ENCODE data around the gene MEIKIN.

Gene MEIKIN

GRCh38 chr5:131814990-131815389 is 130.5 kb downstream of the MEIKIN start:
- TF ChIP-seq RAD21 (IDR thresholded peaks at IDR 0.05; ENCODE audit: low read depth): no peak
- no peak for TF ChIP-seq TCF12 (IDR thresholded peaks at IDR 0.05; ENCODE audit: low read depth)
- TF ChIP-seq, protein P1, sequence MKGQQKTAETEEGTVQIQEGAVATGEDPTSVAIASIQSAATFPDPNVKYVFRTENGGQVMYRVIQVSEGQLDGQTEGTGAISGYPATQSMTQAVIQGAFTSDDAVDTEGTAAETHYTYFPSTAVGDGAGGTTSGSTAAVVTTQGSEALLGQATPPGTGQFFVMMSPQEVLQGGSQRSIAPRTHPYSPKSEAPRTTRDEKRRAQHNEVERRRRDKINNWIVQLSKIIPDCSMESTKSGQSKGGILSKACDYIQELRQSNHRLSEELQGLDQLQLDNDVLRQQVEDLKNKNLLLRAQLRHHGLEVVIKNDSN (IDR thresholded peaks at IDR 0.05): no peak
- no peak for TF ChIP-seq FOXM1 (IDR thresholded peaks at IDR 0.05; ENCODE audit: borderline replicate concordance, low read depth)
- TF ChIP-seq CREB1 (IDR thresholded peaks at IDR 0.05; ENCODE audit: low read depth): no peak
- no peak for TF ChIP-seq EP300 (IDR thresholded peaks at IDR 0.05; ENCODE audit: borderline replicate concordance)
- peak; percentile 96 for TF ChIP-seq TEAD4 (IDR thresholded peaks at IDR 0.05)
- TF ChIP-seq, protein P2, sequence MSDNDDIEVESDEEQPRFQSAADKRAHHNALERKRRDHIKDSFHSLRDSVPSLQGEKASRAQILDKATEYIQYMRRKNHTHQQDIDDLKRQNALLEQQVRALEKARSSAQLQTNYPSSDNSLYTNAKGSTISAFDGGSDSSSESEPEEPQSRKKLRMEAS (IDR thresholded peaks at IDR 0.05): 0 out of 2 replicates have a peak, but pooled peaks have one; percentile 15
- no peak for TF ChIP-seq NFIC (IDR thresholded peaks at IDR 0.05)
- TF ChIP-seq TAF1 (IDR thresholded peaks at IDR 0.05; ENCODE audit: low read depth): no peak
- no peak for TF ChIP-seq YY1 (IDR thresholded peaks at IDR 0.05; ENCODE audit: low read depth)
- no peak for TF ChIP-seq EGR1 (IDR thresholded peaks at IDR 0.05)
- TF ChIP-seq ZBTB7A (IDR thresholded peaks at IDR 0.05; ENCODE audit: low read depth): no peak
- TF ChIP-seq REST (IDR thresholded peaks at IDR 0.05; ENCODE audit: low read depth): no peak
- TF ChIP-seq CEBPB (IDR thresholded peaks at IDR 0.05): no peak

DNA sequence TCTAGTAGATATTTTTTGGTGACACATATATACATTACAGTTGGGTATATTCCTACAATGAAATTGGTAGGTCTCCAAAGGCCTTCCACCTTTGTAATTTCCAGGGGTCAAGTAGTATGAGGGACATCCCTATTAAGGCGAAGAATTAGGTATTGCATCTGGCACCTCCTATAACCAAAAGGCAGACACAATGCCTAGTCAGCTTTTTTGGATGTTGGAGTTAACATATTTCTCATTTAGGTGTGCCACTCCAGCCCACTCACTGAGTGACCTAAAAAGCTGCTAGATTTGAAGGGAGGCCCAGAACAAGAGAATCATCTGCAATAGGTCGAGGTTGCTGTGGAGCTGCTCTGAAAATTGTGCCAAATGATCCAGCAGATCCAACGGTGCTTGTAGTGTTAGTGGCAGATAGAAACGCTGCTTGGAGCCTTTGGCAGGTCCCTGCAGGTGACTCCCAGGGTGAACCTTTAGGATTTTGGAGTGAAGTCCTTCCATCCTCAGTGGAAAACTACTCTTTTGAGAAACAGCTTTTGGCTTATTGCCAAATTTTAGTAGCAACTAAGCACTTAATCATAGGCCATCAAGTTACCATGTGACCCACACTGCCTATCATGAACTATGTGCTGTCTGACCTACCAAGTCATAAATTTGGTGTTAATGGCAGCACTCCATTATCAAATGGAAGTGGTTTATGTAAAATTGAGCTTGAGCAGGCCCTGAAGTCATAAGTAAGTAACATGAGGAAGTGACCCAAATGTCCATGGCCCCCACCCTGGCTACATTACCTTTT is 132.9 kb downstream of the MEIKIN start:
- TF ChIP-seq FOXM1 (IDR thresholded peaks at IDR 0.05; ENCODE audit: borderline replicate concordance, low read depth) (no peak), NFIC (IDR thresholded peaks at IDR 0.05) (0 out of 2 replicates have a peak, but pooled peaks have one; percentile 24)
- TF ChIP-seq, protein P1 (IDR thresholded peaks at IDR 0.05): 0 out of 2 replicates have a peak, but pooled peaks have one; percentile 24

DNA sequence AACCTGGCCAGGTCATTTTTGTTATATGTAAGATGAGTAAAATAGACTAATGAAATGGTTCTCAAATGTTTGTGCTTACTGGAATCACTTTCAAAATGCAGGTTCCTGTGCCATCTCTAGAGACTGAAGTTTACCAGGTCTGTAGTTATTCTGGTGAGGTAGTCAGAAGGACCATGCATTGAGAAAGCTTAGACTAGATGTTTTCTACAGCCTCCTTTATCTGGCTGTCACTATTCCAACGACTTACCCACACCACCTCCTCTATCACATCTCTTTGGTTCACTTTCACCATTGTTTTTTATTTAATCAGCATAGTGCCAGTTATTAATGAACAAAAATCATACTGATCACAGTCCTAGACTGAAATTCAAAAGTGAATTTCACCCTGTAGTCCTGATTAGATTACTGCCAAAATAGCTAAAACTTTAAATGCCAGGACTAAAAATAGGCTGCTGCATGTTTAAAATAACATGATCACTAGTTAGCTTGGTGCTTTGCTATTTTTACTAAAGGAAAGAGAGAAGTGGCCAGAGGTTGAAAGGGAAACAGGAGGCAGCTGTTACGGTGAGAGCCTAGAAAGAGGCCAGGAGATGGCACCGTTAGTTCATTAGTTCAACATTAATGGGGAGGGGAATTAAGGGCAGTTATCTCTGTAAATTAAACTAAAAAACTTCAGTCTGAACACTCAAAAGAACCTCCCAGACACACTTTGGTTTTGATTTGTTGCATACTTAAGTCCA is 134.8 kb downstream of the MEIKIN start:
- TF ChIP-seq TAF1 (IDR thresholded peaks at IDR 0.05; ENCODE audit: low read depth): no peak
- TF ChIP-seq, protein P1 (IDR thresholded peaks at IDR 0.05): no peak
- peak; percentile 68 for TF ChIP-seq RAD21 (IDR thresholded peaks at IDR 0.05; ENCODE audit: low read depth)
- TF ChIP-seq TEAD4 (IDR thresholded peaks at IDR 0.05): no peak
- TF ChIP-seq, protein P2 (IDR thresholded peaks at IDR 0.05): no peak

DNA sequence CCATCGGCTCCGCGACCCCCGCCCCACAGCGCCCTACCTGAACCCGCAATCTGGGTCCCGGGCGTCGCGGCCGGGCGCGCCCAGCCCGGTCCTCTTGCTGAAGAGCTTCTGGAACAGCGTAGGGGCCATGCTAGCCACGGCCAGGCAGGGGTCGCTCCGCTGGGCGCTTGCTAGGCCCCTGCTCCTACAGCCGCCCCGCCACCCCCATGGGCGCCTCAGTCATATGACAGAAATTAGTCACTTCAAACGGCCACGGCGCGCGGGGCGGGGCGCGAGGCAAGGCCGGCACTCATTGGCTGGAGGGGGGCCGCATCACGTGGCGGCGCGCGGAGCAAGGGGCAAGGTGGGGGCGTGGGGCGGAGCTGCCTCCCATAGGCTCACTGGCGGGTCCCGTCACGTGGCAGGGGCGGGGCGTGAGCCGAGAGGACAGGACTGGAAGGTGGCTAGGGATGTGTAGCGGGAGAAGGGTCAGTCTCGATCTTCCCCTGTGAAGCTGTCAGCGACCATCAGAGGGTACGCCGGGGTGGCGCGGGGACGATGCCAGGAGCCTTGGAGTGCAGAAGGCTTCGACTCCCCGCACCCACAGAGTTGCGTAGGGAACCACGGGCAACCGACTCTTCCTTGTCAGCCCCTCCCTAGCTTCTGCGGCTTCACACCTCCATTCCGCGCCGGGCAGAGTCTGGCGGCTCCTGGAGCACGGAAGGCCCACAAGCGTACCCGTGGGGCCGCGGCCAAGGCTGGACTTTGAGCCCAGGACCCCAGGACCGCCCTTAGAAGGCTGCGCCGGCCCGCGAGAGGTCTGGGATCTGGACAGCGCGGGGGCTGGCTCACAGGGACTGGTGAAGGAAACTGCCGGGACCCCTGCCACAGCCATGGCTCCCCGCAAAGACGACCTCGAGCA is 148.4 kb downstream of the MEIKIN start, which contains the start of gene FNIP1:
TSS of gene FNIP1 (minus strand) at position 225 of the 901 bp plus-strand sequence. CDS start at position 129, 96 bp downstream.
- TF ChIP-seq NFIC (IDR thresholded peaks at IDR 0.05): 0 out of 2 replicates have a peak, but pooled peaks have one; percentile 5
- no peak for TF ChIP-seq TEAD4 (IDR thresholded peaks at IDR 0.05)
- peak; percentile 57 for TF ChIP-seq TCF12 (IDR thresholded peaks at IDR 0.05; ENCODE audit: low read depth)
- TF ChIP-seq EGR1 (IDR thresholded peaks at IDR 0.05): peak; percentile 84
- TF ChIP-seq ZBTB7A (IDR thresholded peaks at IDR 0.05; ENCODE audit: low read depth): peak; percentile 87
- TF ChIP-seq, protein P2 (IDR thresholded peaks at IDR 0.05): peak; percentile 86; the same call in 1 of the 2 replicates
- peak; percentile 54 for TF ChIP-seq YY1 (IDR thresholded peaks at IDR 0.05; ENCODE audit: low read depth)
- peak; percentile 35; the same call in 1 of the 2 replicates for TF ChIP-seq EP300 (IDR thresholded peaks at IDR 0.05; ENCODE audit: borderline replicate concordance)
- TF ChIP-seq, protein P1 (IDR thresholded peaks at IDR 0.05): peak; percentile 99
- no peak for TF ChIP-seq REST (IDR thresholded peaks at IDR 0.05; ENCODE audit: low read depth)
- no peak for TF ChIP-seq RAD21 (IDR thresholded peaks at IDR 0.05; ENCODE audit: low read depth)
- TF ChIP-seq TAF1 (IDR thresholded peaks at IDR 0.05; ENCODE audit: low read depth): peak; percentile 57
- TF ChIP-seq FOXM1 (IDR thresholded peaks at IDR 0.05; ENCODE audit: borderline replicate concordance, low read depth): no peak

Data from Ishikawa (cell line).